ENCODE results near the gene PDP2. TPM values are rescaled to one million over a fixed set of nuclear protein-coding genes. Genes with fewer than 3 reads are reported as not detected.

The PDP2 gene
- total and polyA plus RNA-seq, 9 of the 15 experiments (the other 6 are each of a cell fraction or from before 2014, with no cell fraction given), result 2.5 to 24.3 (median 7.2) TPM

- TF ChIP-seq U2AF2 (optimal IDR thresholded peaks at IDR 0.05; ENCODE audit: low read depth, low read length) (no peak), EP400 (IDR thresholded peaks at IDR 0.05) (peak; percentile 88), ZBTB5 (IDR thresholded peaks at IDR 0.05) (no peak), MAFK (IDR thresholded peaks at IDR 0.05; ENCODE audit: low read length) (no peak), TRIM24 (IDR thresholded peaks at IDR 0.05) (0 out of 4 replicates have a peak, but pooled peaks of 1 of the 2 experiments have one; percentile 19), ZNF444 (CRISPR knock-in tag; IDR thresholded peaks at IDR 0.05) (no peak), ZNF280A (IDR thresholded peaks at IDR 0.05; ENCODE audit: low read depth, partially characterized antibody) (no peak), ZSCAN32 (CRISPR knock-in tag; IDR thresholded peaks at IDR 0.05) (no peak), FOXA3 (CRISPR knock-in tag; conservative IDR thresholded peaks at IDR 0.05 in 1 of 2, IDR thresholded peaks at IDR 0.05 in 1 of 2) (0 out of 4 replicates have a peak, but pooled peaks of 1 of the 2 experiments have one; percentile 36), PHF8 (IDR thresholded peaks at IDR 0.05; ENCODE audit: borderline replicate concordance, low read length) (peak; percentile 77; the same call in 1 of the 2 replicates), NBN (IDR thresholded peaks at IDR 0.05; ENCODE audit: low read depth) (peak; percentile 28; the same call in 1 of the 2 replicates), CEBPB (tag; IDR thresholded peaks at IDR 0.05) (peak; percentile 84), GTF2A2 (tag; IDR thresholded peaks at IDR 0.05) (no peak), CREB3L1 (IDR thresholded peaks at IDR 0.05; ENCODE audit: borderline replicate concordance, low read depth) (peak; percentile 37; the same call in 1 of the 2 replicates), RBFOX2 (IDR thresholded peaks at IDR 0.05; ENCODE audit: low read depth, low read length) (peak; percentile 83), HNRNPK (IDR thresholded peaks at IDR 0.05; ENCODE audit: low read depth, low read length, poor library complexity, severe bottlenecking) (peak; percentile 35), KLF10 (CRISPR knock-in tag; IDR thresholded peaks at IDR 0.05) (no peak)
- TF ChIP-seq, protein P1, sequence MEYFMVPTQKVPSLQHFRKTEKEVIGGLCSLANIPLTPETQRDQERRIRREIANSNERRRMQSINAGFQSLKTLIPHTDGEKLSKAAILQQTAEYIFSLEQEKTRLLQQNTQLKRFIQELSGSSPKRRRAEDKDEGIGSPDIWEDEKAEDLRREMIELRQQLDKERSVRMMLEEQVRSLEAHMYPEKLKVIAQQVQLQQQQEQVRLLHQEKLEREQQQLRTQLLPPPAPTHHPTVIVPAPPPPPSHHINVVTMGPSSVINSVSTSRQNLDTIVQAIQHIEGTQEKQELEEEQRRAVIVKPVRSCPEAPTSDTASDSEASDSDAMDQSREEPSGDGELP (CRISPR knock-in tag; IDR thresholded peaks at IDR 0.05; ENCODE audit: borderline replicate concordance), result peak; percentile 97
These were observed at the start of gene PDP2 (continued) for GRCh38 chr16:66880288-66881013.

Data from K562 (cell line).